HPDE6-E6E7 (cell line): ENCODE results near the gene C3orf22.
A peak's percentile ranks its signal among the peaks of the same experiment; 100 is the strongest.

Experiments
- DNase-seq: peaks from one replicate; pipeline ENCODE4 v3.0.0; 2011; ENCODE audit warnings: missing footprints; ENCODE audit errors: extremely low spot score

The C3orf22 gene

GRCh38 chr3:126527455-126528211, 31.1 kb downstream of the C3orf22 start:
- no peak for DNase-seq

- no peak for DNase-seq
These were observed 31.7 kb downstream of the C3orf22 start for GRCh38 chr3:126527006-126527405.

- no peak for DNase-seq
These were observed 32.1 kb downstream of the C3orf22 start for GRCh38 chr3:126526668-126527005.

DNA sequence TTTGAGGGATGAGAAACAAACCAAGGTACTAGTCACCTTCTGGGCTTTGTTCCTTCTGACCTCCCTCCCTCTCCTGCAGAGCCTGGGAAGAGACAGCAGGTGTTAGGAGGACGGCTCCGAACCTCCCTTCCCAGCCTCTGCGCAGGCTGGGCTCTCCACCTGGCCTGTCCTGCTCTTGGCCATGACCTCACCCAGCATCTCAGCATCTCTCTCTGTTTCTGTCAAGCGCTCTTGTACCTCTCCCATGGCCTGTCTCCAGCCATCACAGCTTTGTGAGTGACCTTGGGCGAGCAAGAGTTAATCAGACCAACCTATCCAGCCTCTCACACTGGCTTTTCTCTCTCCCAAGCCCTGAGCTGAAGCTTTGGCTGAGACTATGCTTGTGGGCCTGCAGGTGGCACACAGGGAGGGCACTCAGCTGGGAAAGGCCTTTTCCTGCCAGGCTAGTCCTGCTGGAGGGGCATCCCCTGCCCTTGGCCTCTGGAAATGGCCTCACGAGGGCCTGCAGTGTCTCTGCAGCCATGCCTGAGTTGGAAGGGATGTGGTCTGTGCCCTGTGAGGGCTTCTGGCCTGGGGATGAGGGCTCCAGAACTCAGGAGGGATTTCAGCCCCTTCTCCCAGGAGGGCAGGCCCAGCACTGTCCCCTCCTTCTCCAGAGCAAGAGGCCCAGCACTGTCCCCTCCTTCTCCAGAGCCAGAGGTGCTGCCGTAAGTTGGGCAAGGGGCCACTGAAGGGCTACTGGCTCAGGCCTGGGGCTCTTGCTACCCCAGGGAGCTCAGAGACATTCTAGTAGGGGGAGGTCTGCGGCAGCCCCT, 32.7 kb downstream of the C3orf22 start:
- no peak for DNase-seq

- no peak for DNase-seq
These were observed 33.5 kb downstream of the C3orf22 start for GRCh38 chr3:126525091-126525852.

DNA sequence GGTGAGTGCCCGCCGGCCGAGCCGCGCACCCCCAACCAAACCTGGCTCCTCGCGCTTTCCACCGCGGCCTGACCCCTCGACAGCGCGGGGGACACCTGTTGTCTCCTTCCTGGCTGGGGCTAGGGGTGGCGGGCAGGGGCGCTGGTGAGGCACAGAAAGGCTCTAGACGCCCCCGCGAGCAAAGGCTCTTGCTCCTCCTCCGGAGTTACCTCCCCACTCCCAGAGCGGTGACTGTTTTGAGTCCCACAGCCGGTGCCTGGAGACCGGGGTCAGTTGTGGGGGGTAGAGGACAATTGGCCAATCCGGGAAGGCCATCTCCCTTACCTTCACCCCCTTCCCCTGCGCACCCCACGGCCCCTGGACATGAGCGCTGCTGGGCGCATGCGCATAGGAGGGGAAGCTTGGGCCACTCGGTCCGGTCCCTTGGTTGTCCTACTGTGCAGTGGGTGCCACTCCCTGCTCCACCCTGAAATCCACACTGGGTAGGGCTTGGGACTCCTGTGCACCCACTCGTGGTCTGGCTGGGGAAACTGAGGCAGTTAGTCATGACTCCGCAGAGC, 34.2 kb downstream of the C3orf22 start:
- DNase-seq, result no peak

DNA sequence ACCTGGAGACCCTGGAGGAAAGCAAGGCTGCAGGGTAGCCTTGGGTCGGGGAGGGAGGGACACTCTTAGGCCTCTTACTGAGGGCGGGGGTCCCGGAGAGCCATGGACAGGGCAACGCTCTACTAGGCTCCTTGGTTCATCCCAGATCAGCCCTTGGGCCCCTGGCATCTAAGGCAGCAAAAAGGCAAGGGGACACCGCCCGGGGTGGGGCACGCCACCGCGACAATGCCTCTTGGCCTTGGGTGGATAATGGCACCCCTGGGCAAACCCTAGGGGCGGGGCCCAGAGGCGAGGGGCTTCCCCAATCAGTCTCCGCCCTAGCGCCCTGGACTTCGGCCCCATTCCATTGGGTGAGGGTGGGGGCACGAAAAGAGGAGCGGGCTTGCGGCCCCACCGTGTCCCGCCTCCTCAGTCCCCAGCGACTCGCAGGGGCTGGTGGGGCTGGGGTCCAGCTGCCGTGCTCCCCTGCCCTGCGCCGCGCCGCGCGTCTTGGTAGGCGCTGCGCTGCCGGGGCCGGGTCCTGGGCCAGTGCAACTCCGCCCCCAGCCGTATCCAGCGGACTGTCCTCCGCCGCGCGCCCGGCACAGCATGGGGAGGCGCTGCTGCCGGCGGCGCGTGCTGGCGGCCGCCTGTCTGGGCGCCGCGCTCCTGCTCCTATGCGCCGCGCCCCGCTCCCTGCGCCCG, 34.8 kb downstream of the C3orf22 start, which contains the start of gene CHST13:
Gene CHST13, plus strand, starts transcription at position 411 of the 684 bp plus-strand sequence. Its CDS starts 178 bp downstream, at position 589.
- DNase-seq, result no peak

- peak; percentile 60 for DNase-seq
These were observed 36.4 kb downstream of the C3orf22 start for GRCh38 chr3:126522363-126522788.

- no peak for DNase-seq
These were observed 37.4 kb downstream of the C3orf22 start for GRCh38 chr3:126521122-126521891.

DNA sequence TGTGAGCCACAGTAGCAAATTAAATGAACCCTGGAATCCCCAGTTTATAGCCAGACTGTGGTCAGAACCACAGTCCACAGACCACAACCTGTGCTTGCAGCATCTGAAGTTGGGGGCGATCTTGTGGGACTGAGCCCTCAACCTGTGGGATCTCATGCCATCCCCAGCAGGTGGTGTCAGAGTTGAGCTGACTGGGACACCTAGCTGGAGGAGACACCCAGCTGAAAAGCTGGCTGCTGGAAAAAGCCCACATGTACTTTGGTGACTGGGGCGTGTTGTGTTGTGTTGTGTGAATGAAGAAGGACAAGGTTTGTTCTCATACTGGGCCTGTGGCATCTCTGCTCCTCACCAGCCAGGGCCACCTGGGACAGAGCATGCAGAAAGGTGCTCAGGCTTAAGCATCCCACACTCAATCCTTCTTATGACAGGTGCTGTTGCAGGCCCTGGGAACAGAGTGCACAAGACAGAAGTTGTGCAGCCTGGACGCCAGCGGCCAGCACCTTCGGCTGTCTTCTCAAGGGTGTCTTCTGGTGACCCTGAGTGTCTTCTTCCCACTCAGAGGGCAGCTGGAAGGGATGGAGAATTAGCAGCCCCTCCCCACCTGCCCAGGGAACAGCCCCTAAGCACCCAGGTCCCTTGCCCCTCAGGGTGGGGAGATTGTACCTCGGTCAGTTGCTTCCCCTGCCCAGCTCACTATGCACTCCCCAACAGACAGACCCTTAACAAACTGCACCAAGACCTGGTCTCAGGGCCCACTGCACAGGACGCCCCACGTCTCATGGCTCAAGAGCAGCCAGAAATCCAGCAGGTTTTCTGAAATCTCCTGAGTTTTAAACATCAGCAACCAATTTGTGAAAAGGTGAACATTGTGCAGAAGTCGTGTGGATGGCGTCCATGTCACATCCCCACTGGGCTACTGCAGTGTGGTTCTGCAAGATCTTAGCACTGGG, 39.0 kb downstream of the C3orf22 start:
- DNase-seq, result no peak

- DNase-seq, result no peak
These were observed 40.0 kb downstream of the C3orf22 start for GRCh38 chr3:126518779-126519177.

GRCh38 chr3:126517986-126518778, 40.5 kb downstream of the C3orf22 start:
- no peak for DNase-seq

DNA sequence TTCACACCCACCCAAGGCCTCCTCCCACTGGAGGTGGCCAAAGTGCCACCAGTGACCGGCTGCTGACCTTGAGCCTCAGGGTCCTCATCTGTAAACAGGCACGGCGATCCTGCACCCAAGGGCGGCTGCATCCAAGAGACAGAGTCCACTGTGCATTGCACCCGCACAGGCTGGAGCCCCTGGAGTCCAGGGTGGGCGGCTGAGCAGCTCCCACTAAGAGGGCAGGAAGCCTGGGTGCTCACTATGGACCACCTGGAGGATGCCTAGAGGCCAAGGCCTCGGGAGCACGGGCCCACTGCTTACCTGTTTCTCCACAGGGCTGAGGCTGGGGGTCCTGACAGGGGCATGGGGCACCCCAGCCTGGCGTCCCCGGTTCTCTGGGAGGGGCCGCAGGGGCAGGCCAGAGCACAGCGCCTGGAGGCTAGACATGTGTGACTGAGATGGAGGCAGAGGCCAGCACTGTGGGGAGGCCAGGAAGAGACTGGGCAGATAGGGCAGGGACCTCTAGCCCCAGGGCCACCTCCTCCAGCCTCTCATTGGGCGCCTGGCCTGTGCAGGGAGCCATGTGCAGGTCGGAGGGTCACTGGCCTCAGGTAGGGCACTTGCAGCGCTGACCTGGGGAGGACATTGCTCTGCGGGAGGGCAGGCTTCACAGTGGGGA, 41.3 kb downstream of the C3orf22 start, which contains the start of gene UROC1:
Gene UROC1, minus strand, starts transcription at position 483 of the 661 bp plus-strand sequence. Its CDS starts 54 bp downstream, at position 429.
- no peak for DNase-seq

- no peak for DNase-seq
These were observed 41.8 kb downstream of the C3orf22 start for GRCh38 chr3:126516936-126517290.

- DNase-seq, result no peak
These were observed 42.4 kb downstream of the C3orf22 start for GRCh38 chr3:126516152-126516935.

- DNase-seq, result no peak
These were observed 43.5 kb downstream of the C3orf22 start for GRCh38 chr3:126515066-126515706.

- no peak for DNase-seq
These were observed 44.6 kb downstream of the C3orf22 start for GRCh38 chr3:126514161-126514560.
